ENCODE measurements around the gene CNOT9. TPM values are rescaled to one million over a fixed set of nuclear protein-coding genes. Genes with fewer than 3 reads are reported as not detected.
"Not testable (repeated sequence)": the region's sequence is repeated elsewhere in the genome, so short reads cannot be mapped to it uniquely, and the experiment has no call there.

CNOT9 gene
- total RNA-seq, 1 experiment from 2014 or later = 65.7 TPM

DNA sequence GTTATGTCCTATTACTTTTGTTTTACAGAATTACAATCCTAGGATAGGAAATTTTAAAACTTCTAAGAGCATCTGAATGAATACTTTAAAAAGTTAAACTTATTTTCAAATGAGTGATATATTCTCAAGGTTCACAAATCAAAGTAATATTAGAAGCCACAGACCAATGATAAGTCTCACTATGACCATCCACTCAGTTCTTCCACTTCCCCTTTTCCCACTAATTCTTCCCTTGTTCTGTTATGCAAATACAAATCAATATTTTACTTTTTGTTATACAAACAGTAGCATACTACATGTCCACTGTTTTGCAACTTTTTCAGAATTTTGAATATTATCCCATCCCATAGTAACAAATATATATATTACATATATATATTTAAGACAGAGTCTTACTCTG lies 20.7 kb upstream of the CNOT9 start:
- H3K27me3 ChIP-seq (ENCODE audit: insufficient read depth, low read length) = no peaks in the 10 kb centered on the region
- H3K79me2 ChIP-seq (ENCODE audit: insufficient read depth, low read length) = no peaks in the 10 kb centered on the region
- H3K9me3 ChIP-seq (ENCODE audit: control insufficient read depth in 1 of 2, insufficient read depth in 1 of 2, low read depth in 1 of 2, low read length in 2 of 2) = no peaks in the 10 kb centered on the region
- no peak overlapping the region for H3K4me2 ChIP-seq (ENCODE audit: low read length)
- H3K4me3 ChIP-seq (replicated peaks in 1 of 2; ENCODE audit: low read depth in 1 of 2, low read length in 2 of 2) = no peak overlapping the region
- H2AFZ ChIP-seq (ENCODE audit: low read depth, low read length, poor library complexity, severe bottlenecking) = no peak overlapping the region
- ChIA-PET POLR2A (no interaction called here), CTCF (no interaction called here), RAD21 (ENCODE audit: low non-redundant PET in 1 of 2, low total read pairs in 2 of 2, uncharacterized antibody in 2 of 2, unreplicated experiment in 2 of 2) (no interaction called here)
- intact Hi-C loops (cut with micrococcal nuclease) = no loop called here
- no peaks in the 10 kb centered on the region for H3K4me1 ChIP-seq (ENCODE audit: control insufficient read depth in 1 of 2, insufficient read depth in 2 of 2, low read length in 2 of 2)
- ATAC-seq (no peak), DNase-seq (ENCODE audit: low read depth, low spot score) (no peak)
- no peaks in the 10 kb centered on the region for H4K20me1 ChIP-seq (ENCODE audit: insufficient read depth)
- no peak overlapping the region for H3K9ac ChIP-seq (ENCODE audit: low read length)
- H3K27ac ChIP-seq (ENCODE audit: low read depth, low read length) = no peak overlapping the region
- TF ChIP-seq, protein P1, sequence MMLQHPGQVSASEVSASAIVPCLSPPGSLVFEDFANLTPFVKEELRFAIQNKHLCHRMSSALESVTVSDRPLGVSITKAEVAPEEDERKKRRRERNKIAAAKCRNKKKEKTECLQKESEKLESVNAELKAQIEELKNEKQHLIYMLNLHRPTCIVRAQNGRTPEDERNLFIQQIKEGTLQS (IDR thresholded peaks at IDR 0.05) = no peak
- TF ChIP-seq, protein P2, sequence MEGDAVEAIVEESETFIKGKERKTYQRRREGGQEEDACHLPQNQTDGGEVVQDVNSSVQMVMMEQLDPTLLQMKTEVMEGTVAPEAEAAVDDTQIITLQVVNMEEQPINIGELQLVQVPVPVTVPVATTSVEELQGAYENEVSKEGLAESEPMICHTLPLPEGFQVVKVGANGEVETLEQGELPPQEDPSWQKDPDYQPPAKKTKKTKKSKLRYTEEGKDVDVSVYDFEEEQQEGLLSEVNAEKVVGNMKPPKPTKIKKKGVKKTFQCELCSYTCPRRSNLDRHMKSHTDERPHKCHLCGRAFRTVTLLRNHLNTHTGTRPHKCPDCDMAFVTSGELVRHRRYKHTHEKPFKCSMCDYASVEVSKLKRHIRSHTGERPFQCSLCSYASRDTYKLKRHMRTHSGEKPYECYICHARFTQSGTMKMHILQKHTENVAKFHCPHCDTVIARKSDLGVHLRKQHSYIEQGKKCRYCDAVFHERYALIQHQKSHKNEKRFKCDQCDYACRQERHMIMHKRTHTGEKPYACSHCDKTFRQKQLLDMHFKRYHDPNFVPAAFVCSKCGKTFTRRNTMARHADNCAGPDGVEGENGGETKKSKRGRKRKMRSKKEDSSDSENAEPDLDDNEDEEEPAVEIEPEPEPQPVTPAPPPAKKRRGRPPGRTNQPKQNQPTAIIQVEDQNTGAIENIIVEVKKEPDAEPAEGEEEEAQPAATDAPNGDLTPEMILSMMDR (IDR thresholded peaks at IDR 0.05 in 2 of 3, conservative IDR thresholded peaks at IDR 0.05 in 1 of 3; ENCODE audit: borderline replicate concordance in 1 of 3, insufficient read depth in 1 of 3, low read depth in 2 of 3, low read length in 2 of 3) = no peak
- TF ChIP-seq EZH2 (IDR thresholded peaks at IDR 0.05) = no peak
- TF ChIP-seq, protein P3, sequence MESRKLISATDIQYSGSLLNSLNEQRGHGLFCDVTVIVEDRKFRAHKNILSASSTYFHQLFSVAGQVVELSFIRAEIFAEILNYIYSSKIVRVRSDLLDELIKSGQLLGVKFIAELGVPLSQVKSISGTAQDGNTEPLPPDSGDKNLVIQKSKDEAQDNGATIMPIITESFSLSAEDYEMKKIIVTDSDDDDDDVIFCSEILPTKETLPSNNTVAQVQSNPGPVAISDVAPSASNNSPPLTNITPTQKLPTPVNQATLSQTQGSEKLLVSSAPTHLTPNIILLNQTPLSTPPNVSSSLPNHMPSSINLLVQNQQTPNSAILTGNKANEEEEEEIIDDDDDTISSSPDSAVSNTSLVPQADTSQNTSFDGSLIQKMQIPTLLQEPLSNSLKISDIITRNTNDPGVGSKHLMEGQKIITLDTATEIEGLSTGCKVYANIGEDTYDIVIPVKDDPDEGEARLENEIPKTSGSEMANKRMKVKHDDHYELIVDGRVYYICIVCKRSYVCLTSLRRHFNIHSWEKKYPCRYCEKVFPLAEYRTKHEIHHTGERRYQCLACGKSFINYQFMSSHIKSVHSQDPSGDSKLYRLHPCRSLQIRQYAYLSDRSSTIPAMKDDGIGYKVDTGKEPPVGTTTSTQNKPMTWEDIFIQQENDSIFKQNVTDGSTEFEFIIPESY (IDR thresholded peaks at IDR 0.05; ENCODE audit: extremely low read depth, insufficient replicate concordance, low read length) = no peak
- no peak for TF ChIP-seq YY1 (IDR thresholded peaks at IDR 0.05; ENCODE audit: extremely low read depth, insufficient replicate concordance, low read depth, low read length)
- TF ChIP-seq ZNF274 (IDR thresholded peaks at IDR 0.05; ENCODE audit: low read depth, low read length) = no peak
- TF ChIP-seq, protein P4, sequence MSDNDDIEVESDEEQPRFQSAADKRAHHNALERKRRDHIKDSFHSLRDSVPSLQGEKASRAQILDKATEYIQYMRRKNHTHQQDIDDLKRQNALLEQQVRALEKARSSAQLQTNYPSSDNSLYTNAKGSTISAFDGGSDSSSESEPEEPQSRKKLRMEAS (IDR thresholded peaks at IDR 0.05) = no peak
- TF ChIP-seq POLR2A (IDR thresholded peaks at IDR 0.05; ENCODE audit: borderline replicate concordance, extremely low read depth, insufficient read depth, insufficient read length) = no peak
- TF ChIP-seq ELF1 (IDR thresholded peaks at IDR 0.05; ENCODE audit: borderline replicate concordance, low read depth) = no peak
- TF ChIP-seq, protein P5, sequence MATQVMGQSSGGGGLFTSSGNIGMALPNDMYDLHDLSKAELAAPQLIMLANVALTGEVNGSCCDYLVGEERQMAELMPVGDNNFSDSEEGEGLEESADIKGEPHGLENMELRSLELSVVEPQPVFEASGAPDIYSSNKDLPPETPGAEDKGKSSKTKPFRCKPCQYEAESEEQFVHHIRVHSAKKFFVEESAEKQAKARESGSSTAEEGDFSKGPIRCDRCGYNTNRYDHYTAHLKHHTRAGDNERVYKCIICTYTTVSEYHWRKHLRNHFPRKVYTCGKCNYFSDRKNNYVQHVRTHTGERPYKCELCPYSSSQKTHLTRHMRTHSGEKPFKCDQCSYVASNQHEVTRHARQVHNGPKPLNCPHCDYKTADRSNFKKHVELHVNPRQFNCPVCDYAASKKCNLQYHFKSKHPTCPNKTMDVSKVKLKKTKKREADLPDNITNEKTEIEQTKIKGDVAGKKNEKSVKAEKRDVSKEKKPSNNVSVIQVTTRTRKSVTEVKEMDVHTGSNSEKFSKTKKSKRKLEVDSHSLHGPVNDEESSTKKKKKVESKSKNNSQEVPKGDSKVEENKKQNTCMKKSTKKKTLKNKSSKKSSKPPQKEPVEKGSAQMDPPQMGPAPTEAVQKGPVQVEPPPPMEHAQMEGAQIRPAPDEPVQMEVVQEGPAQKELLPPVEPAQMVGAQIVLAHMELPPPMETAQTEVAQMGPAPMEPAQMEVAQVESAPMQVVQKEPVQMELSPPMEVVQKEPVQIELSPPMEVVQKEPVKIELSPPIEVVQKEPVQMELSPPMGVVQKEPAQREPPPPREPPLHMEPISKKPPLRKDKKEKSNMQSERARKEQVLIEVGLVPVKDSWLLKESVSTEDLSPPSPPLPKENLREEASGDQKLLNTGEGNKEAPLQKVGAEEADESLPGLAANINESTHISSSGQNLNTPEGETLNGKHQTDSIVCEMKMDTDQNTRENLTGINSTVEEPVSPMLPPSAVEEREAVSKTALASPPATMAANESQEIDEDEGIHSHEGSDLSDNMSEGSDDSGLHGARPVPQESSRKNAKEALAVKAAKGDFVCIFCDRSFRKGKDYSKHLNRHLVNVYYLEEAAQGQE (IDR thresholded peaks at IDR 0.05; ENCODE audit: low read depth) = no peak
- TF ChIP-seq RAD21 (IDR thresholded peaks at IDR 0.05; ENCODE audit: low read depth) = no peak
- TF ChIP-seq CEBPB (IDR thresholded peaks at IDR 0.05; ENCODE audit: low read depth) = no peak
- TF ChIP-seq ZFX (IDR thresholded peaks at IDR 0.05) = no peak
- no TSS peak for BruUV-seq (replicated peaks)
- no peaks in the 10 kb centered on the region for H3K9me2 ChIP-seq (ENCODE audit: insufficient read depth)
- peaks cover 29 to 46% of the 10 kb centered on the region in 2 experiments for H3K36me3 ChIP-seq (ENCODE audit: control insufficient read depth in 1 of 2, insufficient read depth in 2 of 2, low read length in 2 of 2)

DNA sequence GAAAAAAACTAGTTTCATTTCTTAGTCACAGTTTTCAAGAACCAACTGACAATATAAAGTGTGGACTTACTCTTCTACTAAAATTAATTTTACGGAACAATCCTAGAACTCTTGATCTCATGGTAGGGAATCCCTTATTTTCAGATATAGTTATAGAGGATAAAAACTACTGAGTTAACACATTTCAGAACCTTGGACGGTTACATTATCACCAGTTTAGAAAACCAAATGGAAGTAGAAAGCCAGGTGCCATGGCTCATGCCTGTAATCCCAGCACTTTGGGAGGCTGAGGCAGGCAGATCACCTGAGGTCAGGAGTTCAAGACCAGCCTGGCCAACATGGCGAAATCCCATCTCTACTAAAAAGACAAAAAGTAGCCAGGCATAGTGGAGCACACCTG lies 14.4 kb upstream of the CNOT9 start:
- intact Hi-C loops (cut with micrococcal nuclease); H3K27me3 ChIP-seq (ENCODE audit: insufficient read depth, low read length); H3K27ac ChIP-seq (ENCODE audit: low read depth, low read length); H3K4me3 ChIP-seq (replicated peaks in 1 of 2; ENCODE audit: low read depth in 1 of 2, low read length in 2 of 2); H3K9me2 ChIP-seq (ENCODE audit: insufficient read depth); ATAC-seq; H3K4me2 ChIP-seq (ENCODE audit: low read length); H3K9me3 ChIP-seq (ENCODE audit: control insufficient read depth in 1 of 2, insufficient read depth in 1 of 2, low read depth in 1 of 2, low read length in 2 of 2); H3K9ac ChIP-seq (ENCODE audit: low read length); CTCF ChIA-PET; DNase-seq (ENCODE audit: low read depth, low spot score); H3K79me2 ChIP-seq (ENCODE audit: insufficient read depth, low read length); H2AFZ ChIP-seq (ENCODE audit: low read depth, low read length, poor library complexity, severe bottlenecking); RAD21 ChIA-PET (ENCODE audit: low non-redundant PET in 1 of 2, low total read pairs in 2 of 2, uncharacterized antibody in 2 of 2, unreplicated experiment in 2 of 2); POLR2A ChIA-PET; H4K20me1 ChIP-seq (ENCODE audit: insufficient read depth); H3K4me1 ChIP-seq (ENCODE audit: control insufficient read depth in 1 of 2, insufficient read depth in 2 of 2, low read length in 2 of 2); BruUV-seq (replicated peaks): not testable (repeated sequence)
- peaks cover 26 to 29% of the 10 kb centered on the region in 2 experiments for H3K36me3 ChIP-seq (ENCODE audit: control insufficient read depth in 1 of 2, insufficient read depth in 2 of 2, low read length in 2 of 2)
